Fibroblast of lung (primary cell): ENCODE data around the gene DUSP19.

Experiments
- EZH2 ChIP-seq: IDR thresholded peaks from 2 replicates; pipeline ENCODE4 v1.5.1; 2012; ENCODE audit warnings: low read length, control low read depth, mild to moderate bottlenecking; ENCODE audit errors: missing control alignments
- TF ChIP-seq, protein P1 (sequence below), 2 donors: IDR thresholded peaks in 1 of 2; conservative IDR thresholded peaks in 1 of 2; 1 replicate in 1 of 2; 2 replicates in 1 of 2; pipeline ENCODE4 v1.5.1; 2011 to 2012; ENCODE audit warnings: low read length in 2 of 2, control low read depth in 1 of 2, inconsistent platforms in 1 of 2, low read depth in 1 of 2, mild to moderate bottlenecking in 1 of 2

DNA sequence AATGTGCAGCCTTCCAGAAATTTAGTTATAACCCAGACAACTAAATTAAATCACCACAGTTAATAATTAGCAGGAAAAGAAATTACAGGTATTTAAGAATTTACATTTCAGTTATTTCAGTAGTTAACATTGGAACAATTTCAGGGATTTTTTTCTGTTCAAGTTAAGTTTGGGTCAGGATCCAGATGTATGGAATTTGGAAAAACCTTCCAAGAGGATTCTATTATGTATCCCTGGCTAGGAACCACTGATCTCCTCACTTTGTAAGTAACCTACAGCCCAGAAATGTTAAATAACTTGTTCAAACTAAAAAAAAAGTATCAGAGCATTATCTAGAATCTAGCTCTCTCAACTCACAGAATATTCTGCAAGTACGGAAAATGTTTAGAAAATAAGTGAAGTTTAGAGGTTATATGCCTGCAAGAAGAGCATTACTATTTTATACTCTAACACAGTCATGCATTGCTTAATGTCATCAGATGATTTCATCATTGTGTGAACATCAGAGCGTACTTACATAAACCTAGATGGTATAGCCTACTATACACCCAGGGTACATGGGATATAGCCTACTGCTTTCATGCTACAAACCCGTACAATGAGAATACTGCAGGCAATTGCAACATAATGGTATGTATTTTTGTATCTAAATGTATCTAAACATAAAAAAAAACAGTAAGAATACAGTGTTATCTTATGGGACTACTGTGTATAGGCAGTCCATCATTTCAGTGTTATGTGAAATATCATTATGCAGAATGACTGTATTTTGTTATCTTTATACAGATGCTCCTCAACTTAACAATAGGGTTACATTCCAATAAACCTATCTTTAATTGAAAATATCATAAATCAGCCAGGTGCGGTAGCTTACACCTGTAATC, 46.4 kb upstream of the DUSP19 start:
- TF ChIP-seq, protein P1, sequence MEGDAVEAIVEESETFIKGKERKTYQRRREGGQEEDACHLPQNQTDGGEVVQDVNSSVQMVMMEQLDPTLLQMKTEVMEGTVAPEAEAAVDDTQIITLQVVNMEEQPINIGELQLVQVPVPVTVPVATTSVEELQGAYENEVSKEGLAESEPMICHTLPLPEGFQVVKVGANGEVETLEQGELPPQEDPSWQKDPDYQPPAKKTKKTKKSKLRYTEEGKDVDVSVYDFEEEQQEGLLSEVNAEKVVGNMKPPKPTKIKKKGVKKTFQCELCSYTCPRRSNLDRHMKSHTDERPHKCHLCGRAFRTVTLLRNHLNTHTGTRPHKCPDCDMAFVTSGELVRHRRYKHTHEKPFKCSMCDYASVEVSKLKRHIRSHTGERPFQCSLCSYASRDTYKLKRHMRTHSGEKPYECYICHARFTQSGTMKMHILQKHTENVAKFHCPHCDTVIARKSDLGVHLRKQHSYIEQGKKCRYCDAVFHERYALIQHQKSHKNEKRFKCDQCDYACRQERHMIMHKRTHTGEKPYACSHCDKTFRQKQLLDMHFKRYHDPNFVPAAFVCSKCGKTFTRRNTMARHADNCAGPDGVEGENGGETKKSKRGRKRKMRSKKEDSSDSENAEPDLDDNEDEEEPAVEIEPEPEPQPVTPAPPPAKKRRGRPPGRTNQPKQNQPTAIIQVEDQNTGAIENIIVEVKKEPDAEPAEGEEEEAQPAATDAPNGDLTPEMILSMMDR (conservative IDR thresholded peaks at IDR 0.05 in 1 of 2, IDR thresholded peaks at IDR 0.05 in 1 of 2; ENCODE audit: low read depth in 1 of 2, low read length in 2 of 2): no peak
- TF ChIP-seq EZH2: no peak
